ENCODE results near the gene SPRR2G. TPM values are rescaled to one million over a fixed set of nuclear protein-coding genes. Genes with fewer than 3 reads are reported as not detected.
"Not testable (repeated sequence)": the region's sequence is repeated elsewhere in the genome, so short reads cannot be mapped to it uniquely, and the experiment has no call there.

Gene SPRR2G
- polyA plus RNA-seq, 1 of the 3 experiments (the other 2 are of a cell fraction): not detected

DNA sequence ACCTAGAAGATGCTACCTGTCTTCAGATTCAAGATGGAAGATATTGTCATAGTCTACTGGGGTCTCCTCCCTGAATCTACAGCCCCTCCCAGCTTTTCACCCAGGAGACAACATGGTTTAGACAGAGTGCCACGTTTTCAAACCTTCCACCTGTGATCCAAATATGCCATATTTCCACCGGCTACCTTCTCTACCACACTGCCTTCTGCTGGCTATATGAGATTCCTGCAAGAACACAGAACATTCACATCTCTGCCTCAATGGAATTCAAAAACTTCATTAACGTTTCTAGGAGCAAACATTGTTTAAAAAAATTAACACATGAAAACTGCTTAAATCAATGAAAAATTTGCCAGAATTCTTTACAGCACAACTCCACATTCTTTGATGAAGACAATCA, 39.7 kb upstream of the SPRR2G start:
- no peaks in the 10 kb centered on the region for H3F3A ChIP-seq (replicated peaks; ENCODE audit: insufficient read depth)
- H3K4me3 ChIP-seq (ENCODE audit: low read depth in 2 of 2, low read length in 1 of 2): no peak overlapping the region
- H3K9me3 ChIP-seq: no peaks in the 10 kb centered on the region
- ChIA-PET POLR2A (no interaction called here), CTCF (no interaction called here)
- no peaks in the 10 kb centered on the region for H3K4me1 ChIP-seq (ENCODE audit: control insufficient read depth in 1 of 2, insufficient read depth in 2 of 2, low read depth in 1 of 2, low read length in 1 of 2)
- TF ChIP-seq CTCF (IDR thresholded peaks at IDR 0.05): peak; percentile 35; the same call in 1 of the 2 replicates
- no peak for TF ChIP-seq TAF1 (IDR thresholded peaks at IDR 0.05; ENCODE audit: borderline replicate concordance, low read depth, low read length)
- DNase-seq: no peak
- H3K27me3 ChIP-seq (ENCODE audit: insufficient read depth): no peaks in the 10 kb centered on the region
- 0% methylated on average over 3 of the region's 3 CpGs for WGBS (ENCODE audit: low lambda C conversion rate)
- H4K20me1 ChIP-seq (ENCODE audit: insufficient read depth): no peaks in the 10 kb centered on the region
- H3K36me3 ChIP-seq (replicated peaks in 1 of 2; ENCODE audit: control insufficient read depth in 1 of 2, insufficient read depth in 2 of 2, low read length in 1 of 2): no peaks in the 10 kb centered on the region
- H2AFZ ChIP-seq (ENCODE audit: low read depth): no peak overlapping the region
- H3K79me2 ChIP-seq (ENCODE audit: insufficient read depth): no peaks in the 10 kb centered on the region
- no peak overlapping the region for H3K9ac ChIP-seq
- no peak overlapping the region for H3K27ac ChIP-seq (ENCODE audit: low read depth in 2 of 2, low read length in 1 of 2)
- H3K9me2 ChIP-seq: no peaks in the 10 kb centered on the region
- no peak overlapping the region for H3K4me2 ChIP-seq

DNA sequence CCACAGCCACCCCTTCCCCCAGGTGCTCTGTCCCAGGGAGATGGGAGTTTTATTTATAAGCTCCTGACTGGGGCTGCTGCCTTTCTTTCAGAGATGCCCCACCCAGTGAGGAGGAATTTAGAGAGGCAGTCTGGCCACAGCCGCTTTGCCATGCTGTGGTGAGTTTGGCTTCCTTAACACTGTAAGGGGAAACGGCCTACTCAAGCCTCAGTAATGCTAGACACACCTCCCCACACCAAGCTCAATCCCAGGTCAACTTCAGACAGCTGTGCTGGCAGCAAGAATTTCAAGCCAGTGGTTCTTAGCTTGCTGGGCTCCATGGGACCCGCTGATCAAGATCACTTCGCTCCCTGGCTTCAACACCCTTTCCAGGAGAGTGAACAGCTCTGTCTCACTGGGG, 37.6 kb upstream of the SPRR2G start:
- H3K27me3 ChIP-seq (ENCODE audit: insufficient read depth); H3F3A ChIP-seq (replicated peaks; ENCODE audit: insufficient read depth); H3K4me1 ChIP-seq (ENCODE audit: control insufficient read depth in 1 of 2, insufficient read depth in 2 of 2, low read depth in 1 of 2, low read length in 1 of 2); POLR2A ChIA-PET; H3K36me3 ChIP-seq (replicated peaks in 1 of 2; ENCODE audit: control insufficient read depth in 1 of 2, insufficient read depth in 2 of 2, low read length in 1 of 2); H2AFZ ChIP-seq (ENCODE audit: low read depth); H3K9ac ChIP-seq; H3K79me2 ChIP-seq (ENCODE audit: insufficient read depth); H3K9me3 ChIP-seq; DNase-seq; H3K4me2 ChIP-seq; H4K20me1 ChIP-seq (ENCODE audit: insufficient read depth); H3K9me2 ChIP-seq; H3K4me3 ChIP-seq (ENCODE audit: low read depth in 2 of 2, low read length in 1 of 2); H3K27ac ChIP-seq (ENCODE audit: low read depth in 2 of 2, low read length in 1 of 2): not testable (repeated sequence)
- 0% methylated on average over 4 of the region's 4 CpGs for WGBS (ENCODE audit: low lambda C conversion rate)
- CTCF ChIA-PET: interaction anchor here (0.9 to 1.8 kb wide), 2 partner anchors 15 to 35 kb away, joined by 3 to 5 read pairs; partner anchors contain the start of gene LELP1

- H3F3A ChIP-seq (replicated peaks; ENCODE audit: insufficient read depth): no peaks in the 10 kb centered on the region
- no peaks in the 10 kb centered on the region for H3K9me3 ChIP-seq
- no peaks in the 10 kb centered on the region for H3K79me2 ChIP-seq (ENCODE audit: insufficient read depth)
- POLR2A ChIA-PET: no interaction called here
- H3K4me1 ChIP-seq (ENCODE audit: control insufficient read depth in 1 of 2, insufficient read depth in 2 of 2, low read depth in 1 of 2, low read length in 1 of 2): no peaks in the 10 kb centered on the region
- H3K9me2 ChIP-seq: no peaks in the 10 kb centered on the region
- no peaks in the 10 kb centered on the region for H3K36me3 ChIP-seq (replicated peaks in 1 of 2; ENCODE audit: control insufficient read depth in 1 of 2, insufficient read depth in 2 of 2, low read length in 1 of 2)
- CTCF ChIA-PET: no interaction called here
- H3K4me3 ChIP-seq (ENCODE audit: low read depth in 2 of 2, low read length in 1 of 2): no peak overlapping the region
- 4% methylated on average over 4 of the region's 4 CpGs for WGBS (ENCODE audit: low lambda C conversion rate)
- no peak overlapping the region for H2AFZ ChIP-seq (ENCODE audit: low read depth)
- H3K9ac ChIP-seq: no peak overlapping the region
- H3K4me2 ChIP-seq: no peak overlapping the region
- no peaks in the 10 kb centered on the region; the same call in 1 of the 2 replicates for H3K27me3 ChIP-seq (ENCODE audit: insufficient read depth)
- H4K20me1 ChIP-seq (ENCODE audit: insufficient read depth): no peaks in the 10 kb centered on the region
- TF ChIP-seq FOSL2 (IDR thresholded peaks at IDR 0.05; ENCODE audit: borderline replicate concordance, low read depth) (no peak), GATA2 (CRISPR knock-in tag; IDR thresholded peaks at IDR 0.05) (no peak), NFIC (IDR thresholded peaks at IDR 0.05; ENCODE audit: borderline replicate concordance) (no peak), MXI1 (IDR thresholded peaks at IDR 0.05; ENCODE audit: low read depth, low read length) (no peak), ZBTB33 (IDR thresholded peaks at IDR 0.05; ENCODE audit: borderline replicate concordance, low read depth) (no peak), SIN3A (IDR thresholded peaks at IDR 0.05; ENCODE audit: borderline replicate concordance, low read depth, low read length) (no peak), CTCF (IDR thresholded peaks at IDR 0.05) (no peak), ELF1 (IDR thresholded peaks at IDR 0.05) (no peak), JUND (IDR thresholded peaks at IDR 0.05) (no peak)
- TF ChIP-seq, protein P1, sequence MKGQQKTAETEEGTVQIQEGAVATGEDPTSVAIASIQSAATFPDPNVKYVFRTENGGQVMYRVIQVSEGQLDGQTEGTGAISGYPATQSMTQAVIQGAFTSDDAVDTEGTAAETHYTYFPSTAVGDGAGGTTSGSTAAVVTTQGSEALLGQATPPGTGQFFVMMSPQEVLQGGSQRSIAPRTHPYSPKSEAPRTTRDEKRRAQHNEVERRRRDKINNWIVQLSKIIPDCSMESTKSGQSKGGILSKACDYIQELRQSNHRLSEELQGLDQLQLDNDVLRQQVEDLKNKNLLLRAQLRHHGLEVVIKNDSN (IDR thresholded peaks at IDR 0.05; ENCODE audit: borderline replicate concordance, low read depth): no peak
- no peak overlapping the region for H3K27ac ChIP-seq (ENCODE audit: low read depth in 2 of 2, low read length in 1 of 2)
- no peak for DNase-seq
These were observed 29.9 kb upstream of the SPRR2G start for GRCh38 chr1:153180556-153180955.
